Lower leg skin (tissue), 3 donors: ENCODE results near the gene SMAD6.

Source experiments
- POLR2A ChIP-seq, 2 donors: fragments of 450-650 bp; IDR thresholded peaks; one replicate each; pipeline ENCODE4 v1.6.1; 2016 to 2017; ENCODE audit warnings: antibody characterized with exemption in 2 of 2, mild to moderate bottlenecking in 1 of 2, moderate library complexity in 1 of 2
- TF ChIP-seq, protein P1 (sequence below), 3 donors: fragments of 450-650 bp; IDR thresholded peaks; one replicate each; pipeline ENCODE4 v1.5.1; 2016; ENCODE audit warnings: antibody characterized with exemption in 3 of 3, mild to moderate bottlenecking in 3 of 3, moderate library complexity in 2 of 3

DNA sequence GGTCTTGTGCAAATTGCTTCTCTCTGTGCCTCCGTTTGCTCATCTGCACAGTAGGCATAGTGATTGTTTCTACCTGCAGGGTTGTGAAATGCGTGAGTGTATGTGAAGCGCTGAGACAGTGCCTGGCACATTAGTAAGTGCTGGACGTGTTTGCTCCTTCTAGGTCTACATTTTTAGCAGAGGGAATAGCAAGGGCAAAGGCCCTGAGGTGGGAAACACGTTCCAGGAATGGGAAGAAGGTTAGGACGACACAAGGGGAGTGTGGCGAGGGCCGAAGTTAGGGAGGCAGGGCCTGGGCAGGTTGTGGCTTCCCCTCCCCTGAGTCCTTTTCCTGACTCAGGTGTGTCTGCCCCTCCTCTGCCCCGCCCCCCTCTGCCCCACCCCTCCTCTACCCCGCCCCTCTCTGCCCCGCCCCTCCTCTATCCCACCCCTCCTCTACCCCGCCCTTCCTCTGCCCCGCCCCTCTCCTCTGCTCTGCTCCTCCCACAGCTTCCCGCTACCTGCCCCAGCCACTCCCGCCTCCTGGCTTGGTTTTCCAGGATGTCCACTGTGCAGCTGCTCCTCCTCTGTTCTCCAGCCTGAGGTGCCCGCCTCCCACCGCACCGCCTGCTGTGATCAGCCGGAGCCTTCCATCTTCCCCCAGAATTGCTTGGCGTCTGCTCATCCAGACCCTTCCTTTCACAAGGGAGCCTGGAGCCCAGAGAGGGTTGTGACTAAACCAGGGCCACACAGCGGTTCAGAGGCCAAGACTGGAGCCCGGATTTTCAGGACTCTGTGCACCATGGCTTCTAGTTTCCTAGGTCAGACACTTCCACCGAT lies 31.1 kb upstream of the SMAD6 start:
- TF ChIP-seq, protein P1, sequence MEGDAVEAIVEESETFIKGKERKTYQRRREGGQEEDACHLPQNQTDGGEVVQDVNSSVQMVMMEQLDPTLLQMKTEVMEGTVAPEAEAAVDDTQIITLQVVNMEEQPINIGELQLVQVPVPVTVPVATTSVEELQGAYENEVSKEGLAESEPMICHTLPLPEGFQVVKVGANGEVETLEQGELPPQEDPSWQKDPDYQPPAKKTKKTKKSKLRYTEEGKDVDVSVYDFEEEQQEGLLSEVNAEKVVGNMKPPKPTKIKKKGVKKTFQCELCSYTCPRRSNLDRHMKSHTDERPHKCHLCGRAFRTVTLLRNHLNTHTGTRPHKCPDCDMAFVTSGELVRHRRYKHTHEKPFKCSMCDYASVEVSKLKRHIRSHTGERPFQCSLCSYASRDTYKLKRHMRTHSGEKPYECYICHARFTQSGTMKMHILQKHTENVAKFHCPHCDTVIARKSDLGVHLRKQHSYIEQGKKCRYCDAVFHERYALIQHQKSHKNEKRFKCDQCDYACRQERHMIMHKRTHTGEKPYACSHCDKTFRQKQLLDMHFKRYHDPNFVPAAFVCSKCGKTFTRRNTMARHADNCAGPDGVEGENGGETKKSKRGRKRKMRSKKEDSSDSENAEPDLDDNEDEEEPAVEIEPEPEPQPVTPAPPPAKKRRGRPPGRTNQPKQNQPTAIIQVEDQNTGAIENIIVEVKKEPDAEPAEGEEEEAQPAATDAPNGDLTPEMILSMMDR (IDR thresholded peaks at IDR 0.05): no peak
- TF ChIP-seq POLR2A (IDR thresholded peaks at IDR 0.05): no peak
